WTC11 (cell line): ENCODE results near the gene CCDC12. TPM values are rescaled to one million over a fixed set of nuclear protein-coding genes. Genes with fewer than 3 reads are reported as not detected.

ENCODE experiments used
- ATAC-seq: fragments of 200-7000 bp; cut with Tn5 transposase; 2 replicates; pipeline ENCODE4 v1.10.0; 2021; ENCODE audit warnings: mild to moderate bottlenecking, moderate library complexity
- CTCF ChIA-PET: fragments of 300-600 bp; sonication (Branson Sonifier 250); formaldehyde crosslinking; loops from one replicate; lab custom pipeline; 2021; ENCODE audit warnings: antibody characterized with exemption; lab: Charles Lee
- POLR2A ChIA-PET: fragments of 350-600 bp; sonication (Branson Sonifier 250); formaldehyde crosslinking; loops from one replicate; lab custom pipeline; 2021; ENCODE audit warnings: antibody characterized with exemption; lab: Charles Lee
- DNase-seq: peaks from one replicate; pipeline ENCODE4 v3.0.0; 2021; ENCODE audit warnings: low spot score
- H3K27ac Mint-ChIP-seq: 2 replicates; pipeline ENCODE4 v1.8.0; 2021; ENCODE audit warnings: mixed read lengths
- H3K27me3 Mint-ChIP-seq: 2 replicates; pipeline ENCODE4 v1.8.0; 2021; ENCODE audit warnings: low read depth, mild to moderate bottlenecking, moderate library complexity, mixed read lengths
- H3K36me3 Mint-ChIP-seq: 2 replicates; pipeline ENCODE4 v1.8.0; 2021; ENCODE audit warnings: mixed read lengths
- H3K4me1 Mint-ChIP-seq: 2 replicates; pipeline ENCODE4 v1.8.0; 2022; ENCODE audit warnings: mixed read lengths
- H3K4me3 Mint-ChIP-seq: 2 replicates; pipeline ENCODE4 v1.8.0; 2021; ENCODE audit warnings: mild to moderate bottlenecking, moderate library complexity, mixed read lengths
- H3K9me3 Mint-ChIP-seq: 2 replicates; pipeline ENCODE4 v1.8.0; 2021; ENCODE audit warnings: mixed read lengths
- AR ChIP-seq: fragments of 250-450 bp; sonication (Bioruptor Pico); IDR thresholded peaks from 2 replicates; pipeline ENCODE4 v1.9.0; 2021; ENCODE audit warnings: mild to moderate bottlenecking
- CBFB ChIP-seq: sonication (generic); formaldehyde crosslinking; IDR thresholded peaks from 2 replicates; pipeline ENCODE4 v1.8.1; 2022; ENCODE audit warnings: mild to moderate bottlenecking, low read depth, missing genetic modification reagents
- CREM ChIP-seq: sonication (generic); formaldehyde crosslinking; IDR thresholded peaks from 2 replicates; pipeline ENCODE4 v1.8.1; 2022; ENCODE audit warnings: mild to moderate bottlenecking, missing genetic modification reagents, moderate library complexity
- FOXJ3 ChIP-seq: sonication (generic); formaldehyde crosslinking; IDR thresholded peaks from 2 replicates; pipeline ENCODE4 v1.9.0; 2021; ENCODE audit warnings: missing genetic modification reagents, mild to moderate bottlenecking, borderline replicate concordance
- NR1H2 ChIP-seq: sonication (generic); formaldehyde crosslinking; IDR thresholded peaks from 2 replicates; pipeline ENCODE4 v1.9.0; 2021; ENCODE audit warnings: mild to moderate bottlenecking, moderate library complexity, missing genetic modification reagents
- RELA ChIP-seq: sonication (generic); formaldehyde crosslinking; IDR thresholded peaks from 2 replicates; pipeline ENCODE4 v1.8.1; 2022; ENCODE audit warnings: missing genetic modification reagents, mild to moderate bottlenecking, borderline replicate concordance
- RORB ChIP-seq: fragments of 250-450 bp; sonication (Bioruptor Pico); IDR thresholded peaks from 2 replicates; pipeline ENCODE4 v1.9.0; 2021; ENCODE audit warnings: mild to moderate bottlenecking
- SOX15 ChIP-seq: fragments of 250-450 bp; sonication (Bioruptor Pico); IDR thresholded peaks from 2 replicates; pipeline ENCODE4 v1.9.0; 2021; ENCODE audit warnings: mild to moderate bottlenecking
- SP1 ChIP-seq: sonication (generic); formaldehyde crosslinking; conservative IDR thresholded peaks from 2 replicates; pipeline ENCODE4 v1.8.1; 2022; ENCODE audit warnings: missing genetic modification reagents
- USF1 ChIP-seq: sonication (generic); formaldehyde crosslinking; IDR thresholded peaks from 2 replicates; pipeline ENCODE4 v1.8.0; 2022; ENCODE audit warnings: mild to moderate bottlenecking, missing genetic modification reagents
- ZBTB21 ChIP-seq: sonication (generic); formaldehyde crosslinking; IDR thresholded peaks from 2 replicates; pipeline ENCODE4 v1.8.1; 2023; ENCODE audit warnings: mild to moderate bottlenecking, missing genetic modification reagents, borderline replicate concordance
- ZMAT4 ChIP-seq: fragments of 250-450 bp; sonication (Bioruptor Pico); IDR thresholded peaks from 2 replicates; pipeline ENCODE4 v1.9.0; 2021; ENCODE audit warnings: mild to moderate bottlenecking
- ZNF396 ChIP-seq: fragments of 250-450 bp; sonication (Bioruptor Pico); IDR thresholded peaks from 2 replicates; pipeline ENCODE4 v1.8.0; 2021; ENCODE audit warnings: mild to moderate bottlenecking, moderate library complexity, borderline replicate concordance
- ZNF425 ChIP-seq: fragments of 250-450 bp; sonication (Bioruptor Pico); conservative IDR thresholded peaks from 2 replicates; pipeline ENCODE4 v1.9.0; 2021; ENCODE audit warnings: mild to moderate bottlenecking
- ZNF532 ChIP-seq: fragments of 250-450 bp; sonication (Bioruptor Pico); IDR thresholded peaks from 2 replicates; pipeline ENCODE4 v1.9.0; 2021; ENCODE audit warnings: mild to moderate bottlenecking, borderline replicate concordance
- ZNF671 ChIP-seq: fragments of 250-450 bp; sonication (Bioruptor Pico); IDR thresholded peaks from 2 replicates; pipeline ENCODE4 v1.8.0; 2021; ENCODE audit warnings: mild to moderate bottlenecking
- total RNA-seq: library from RNA; stranded (reverse); gene quantifications from 3 replicates; pipeline ENCODE4 v1.2.3, GENCODE V29; 2021
- TF ChIP-seq, protein P1 (sequence below): sonication (generic); formaldehyde crosslinking; IDR thresholded peaks from 2 replicates; pipeline ENCODE4 v1.8.1; 2023; ENCODE audit warnings: mild to moderate bottlenecking, missing genetic modification reagents
- TF ChIP-seq, protein P2 (sequence below): sonication (generic); formaldehyde crosslinking; IDR thresholded peaks from 2 replicates; pipeline ENCODE4 v1.8.1; 2023; ENCODE audit warnings: mild to moderate bottlenecking, moderate library complexity, missing genetic modification reagents
- TF ChIP-seq, protein P3 (sequence below): sonication (generic); formaldehyde crosslinking; IDR thresholded peaks from 2 replicates; pipeline ENCODE4 v1.8.1; 2022; ENCODE audit warnings: missing genetic modification reagents, borderline replicate concordance

The CCDC12 gene
- total RNA-seq, 1 experiment from 2014 or later: 59.1 TPM

GRCh38 chr3:47007001-47007400 lies 30.5 kb upstream of the CCDC12 start:
- Mint-ChIP-seq H3K9me3 (no peaks in the 10 kb centered on the region), H3K4me3 (no peak overlapping the region), H3K27ac (no peak overlapping the region), H3K36me3 (peaks cover 22% of the 10 kb centered on the region; the same call in 1 of the 2 replicates), H3K4me1 (peaks cover 8% of the 10 kb centered on the region), H3K27me3 (no peaks in the 10 kb centered on the region)
- ChIA-PET POLR2A (no interaction called here), CTCF (interaction anchor here (0.5 kb wide), 1 partner anchor 332 kb away, joined by 3 read pairs; no protein-coding TSS in a partner anchor)
- ATAC-seq (no peak), DNase-seq (no peak)
- no peak for TF ChIP-seq RORB
- no peak for TF ChIP-seq AR (CRISPR knock-in tag)
- TF ChIP-seq RELA (CRISPR knock-in tag): no peak
- no peak for TF ChIP-seq ZNF425 (CRISPR knock-in tag)
- TF ChIP-seq, protein P1, sequence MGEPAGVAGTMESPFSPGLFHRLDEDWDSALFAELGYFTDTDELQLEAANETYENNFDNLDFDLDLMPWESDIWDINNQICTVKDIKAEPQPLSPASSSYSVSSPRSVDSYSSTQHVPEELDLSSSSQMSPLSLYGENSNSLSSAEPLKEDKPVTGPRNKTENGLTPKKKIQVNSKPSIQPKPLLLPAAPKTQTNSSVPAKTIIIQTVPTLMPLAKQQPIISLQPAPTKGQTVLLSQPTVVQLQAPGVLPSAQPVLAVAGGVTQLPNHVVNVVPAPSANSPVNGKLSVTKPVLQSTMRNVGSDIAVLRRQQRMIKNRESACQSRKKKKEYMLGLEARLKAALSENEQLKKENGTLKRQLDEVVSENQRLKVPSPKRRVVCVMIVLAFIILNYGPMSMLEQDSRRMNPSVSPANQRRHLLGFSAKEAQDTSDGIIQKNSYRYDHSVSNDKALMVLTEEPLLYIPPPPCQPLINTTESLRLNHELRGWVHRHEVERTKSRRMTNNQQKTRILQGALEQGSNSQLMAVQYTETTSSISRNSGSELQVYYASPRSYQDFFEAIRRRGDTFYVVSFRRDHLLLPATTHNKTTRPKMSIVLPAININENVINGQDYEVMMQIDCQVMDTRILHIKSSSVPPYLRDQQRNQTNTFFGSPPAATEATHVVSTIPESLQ: no peak
- TF ChIP-seq SOX15 (CRISPR knock-in tag): no peak
- TF ChIP-seq ZNF532 (CRISPR knock-in tag): no peak
- no peak for TF ChIP-seq USF1 (CRISPR knock-in tag)
- no peak for TF ChIP-seq SP1 (CRISPR knock-in tag)
- TF ChIP-seq CBFB (CRISPR knock-in tag): no peak
- no peak for TF ChIP-seq FOXJ3 (CRISPR knock-in tag)
- TF ChIP-seq, protein P2, sequence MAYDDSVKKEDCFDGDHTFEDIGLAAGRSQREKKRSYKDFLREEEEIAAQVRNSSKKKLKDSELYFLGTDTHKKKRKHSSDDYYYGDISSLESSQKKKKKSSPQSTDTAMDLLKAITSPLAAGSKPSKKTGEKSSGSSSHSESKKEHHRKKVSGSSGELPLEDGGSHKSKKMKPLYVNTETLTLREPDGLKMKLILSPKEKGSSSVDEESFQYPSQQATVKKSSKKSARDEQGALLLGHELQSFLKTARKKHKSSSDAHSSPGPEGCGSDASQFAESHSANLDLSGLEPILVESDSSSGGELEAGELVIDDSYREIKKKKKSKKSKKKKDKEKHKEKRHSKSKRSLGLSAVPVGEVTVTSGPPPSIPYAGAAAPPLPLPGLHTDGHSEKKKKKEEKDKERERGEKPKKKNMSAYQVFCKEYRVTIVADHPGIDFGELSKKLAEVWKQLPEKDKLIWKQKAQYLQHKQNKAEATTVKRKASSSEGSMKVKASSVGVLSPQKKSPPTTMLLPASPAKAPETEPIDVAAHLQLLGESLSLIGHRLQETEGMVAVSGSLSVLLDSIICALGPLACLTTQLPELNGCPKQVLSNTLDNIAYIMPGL (CRISPR knock-in tag): no peak
- no peak for TF ChIP-seq ZBTB21 (CRISPR knock-in tag)
- no peak for TF ChIP-seq ZNF671 (CRISPR knock-in tag)
- no peak for TF ChIP-seq CREM (CRISPR knock-in tag)
- TF ChIP-seq ZMAT4 (CRISPR knock-in tag): no peak
- TF ChIP-seq ZNF396 (CRISPR knock-in tag): no peak
- TF ChIP-seq NR1H2 (CRISPR knock-in tag): no peak
- TF ChIP-seq, protein P3, sequence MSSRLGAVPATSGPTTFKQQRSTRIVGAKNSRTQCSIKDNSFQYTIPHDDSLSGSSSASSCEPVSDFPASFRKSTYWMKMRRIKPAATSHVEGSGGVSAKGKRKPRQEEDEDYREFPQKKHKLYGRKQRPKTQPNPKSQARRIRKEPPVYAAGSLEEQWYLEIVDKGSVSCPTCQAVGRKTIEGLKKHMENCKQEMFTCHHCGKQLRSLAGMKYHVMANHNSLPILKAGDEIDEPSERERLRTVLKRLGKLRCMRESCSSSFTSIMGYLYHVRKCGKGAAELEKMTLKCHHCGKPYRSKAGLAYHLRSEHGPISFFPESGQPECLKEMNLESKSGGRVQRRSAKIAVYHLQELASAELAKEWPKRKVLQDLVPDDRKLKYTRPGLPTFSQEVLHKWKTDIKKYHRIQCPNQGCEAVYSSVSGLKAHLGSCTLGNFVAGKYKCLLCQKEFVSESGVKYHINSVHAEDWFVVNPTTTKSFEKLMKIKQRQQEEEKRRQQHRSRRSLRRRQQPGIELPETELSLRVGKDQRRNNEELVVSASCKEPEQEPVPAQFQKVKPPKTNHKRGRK (CRISPR knock-in tag): no peak
